Endothelial cell of umbilical vein (primary cell): Measurements from ENCODE around the gene LRP1. TPM values are rescaled to one million over a fixed set of nuclear protein-coding genes. Genes with fewer than 3 reads are reported as not detected.

Source experiments
- BruUV-seq: library from RNA; stranded (reverse); fragments of 400-500 nt; replicated peaks from 2 replicates; lab custom pipeline; 2021; lab: Mats Ljungman, UMichigan
- CTCF ChIA-PET: fragments of 300-600, 350-600 bp; sonication (Branson Sonifier 250); formaldehyde crosslinking; loops from one replicate; lab custom pipeline; 2021; ENCODE audit warnings: antibody characterized with exemption, inconsistent platforms; lab: Charles Lee
- POLR2A ChIA-PET: fragments of 300-600, 350-600 bp; sonication (Branson Sonifier 250); formaldehyde crosslinking; loops from one replicate; lab custom pipeline; 2021; ENCODE audit warnings: antibody characterized with exemption, inconsistent platforms; lab: Charles Lee
- DNase-seq: peaks from one replicate; pipeline ENCODE4 v3.0.0-alpha.2; 2011; ENCODE audit warnings: low read depth, low spot score
- FAIRE-seq: peaks from 2 replicates; lab custom pipeline; 2011; peaks lifted over from hg19 to GRCh38; lab: Jason Lieb, UNC
- H2AFZ ChIP-seq: 2 replicates; pipeline ENCODE4 v1.6.0; 2012; ENCODE audit warnings: low read depth, low read length, control low read depth, inconsistent platforms
- H3K27ac ChIP-seq: 2 replicates; pipeline ENCODE4 v1.5.1; 2011; ENCODE audit warnings: low read depth, mild to moderate bottlenecking, control low read depth, low read length, moderate library complexity; ENCODE audit not compliant: insufficient read depth
- H3K27me3 ChIP-seq, 2 experiments: 2 replicates each; pipeline versions ENCODE4 v1.6.0 to v1.6.1; 2011; ENCODE audit warnings: low read length in 2 of 2, mixed read lengths in 1 of 2; ENCODE audit not compliant: control insufficient read depth in 2 of 2, insufficient read depth in 2 of 2
- H3K36me3 ChIP-seq, 2 experiments: 2 replicates in 1 of 2; 3 replicates in 1 of 2; pipeline ENCODE4 v1.5.1; 2011; ENCODE audit warnings: low read length in 2 of 2, mild to moderate bottlenecking in 1 of 2, moderate library complexity in 1 of 2; ENCODE audit not compliant: control insufficient read depth in 2 of 2, insufficient read depth in 2 of 2; ENCODE audit errors: extremely low read depth in 1 of 2
- H3K4me1 ChIP-seq: 3 replicates; pipeline ENCODE4 v1.5.1; 2011; ENCODE audit warnings: mild to moderate bottlenecking, low read length; ENCODE audit not compliant: control insufficient read depth, insufficient read depth; ENCODE audit errors: extremely low read depth
- H3K4me2 ChIP-seq: 2 replicates; pipeline ENCODE4 v1.6.1; 2011; ENCODE audit warnings: low read length, control low read depth, mixed read lengths; ENCODE audit not compliant: insufficient read depth
- H3K4me3 ChIP-seq, 3 experiments: fragments of 200-600 bp in 1 of 3; sonication (generic), shearing (Covaris generic) in 1 of 3; replicated peaks in 1 of 3; 2 replicates each; pipeline ENCODE4 v1.5.1; 2011 to 2016; ENCODE audit warnings: control low read depth in 3 of 3, low read length in 3 of 3, mild to moderate bottlenecking in 2 of 3, inconsistent platforms in 1 of 3, low read depth in 1 of 3, moderate library complexity in 1 of 3; ENCODE audit not compliant: insufficient read depth in 1 of 3
- H3K79me2 ChIP-seq: 2 replicates; pipeline ENCODE4 v1.6.0; 2012; ENCODE audit warnings: low read length, inconsistent platforms; ENCODE audit not compliant: control insufficient read depth, insufficient read depth
- H3K9ac ChIP-seq: replicated peaks from 2 replicates; pipeline ENCODE3; 2011; ENCODE audit warnings: low read length, control low read depth; ENCODE audit not compliant: insufficient read depth; ENCODE audit errors: extremely low read depth
- H3K9me1 ChIP-seq: replicated peaks from 3 replicates; pipeline ENCODE4 v1.6.0; 2011; ENCODE audit warnings: mild to moderate bottlenecking, low read length; ENCODE audit not compliant: control insufficient read depth, insufficient read depth; ENCODE audit errors: extremely low read depth
- H3K9me3 ChIP-seq: replicated peaks from 2 replicates; pipeline ENCODE4 v1.5.1; 2012; ENCODE audit warnings: low read length, inconsistent platforms; ENCODE audit not compliant: control insufficient read depth, insufficient read depth
- H4K20me1 ChIP-seq: replicated peaks from 2 replicates; pipeline ENCODE3; 2011; ENCODE audit warnings: mild to moderate bottlenecking, low read length; ENCODE audit not compliant: control insufficient read depth, insufficient read depth; ENCODE audit errors: extremely low read depth
- EZH2 ChIP-seq: IDR thresholded peaks from 2 replicates; pipeline ENCODE4 v1.6.1; 2012; ENCODE audit warnings: borderline replicate concordance, low read depth, mild to moderate bottlenecking, moderate library complexity, low read length, inconsistent platforms; ENCODE audit not compliant: severe bottlenecking
- FOS ChIP-seq: IDR thresholded peaks from 2 replicates; pipeline ENCODE4 v1.6.1; 2011; ENCODE audit warnings: mild to moderate bottlenecking, low read length, moderate library complexity, borderline replicate concordance; ENCODE audit not compliant: insufficient read depth
- MYC ChIP-seq: IDR thresholded peaks from one replicate; pipeline ENCODE4 v1.6.1; 2011; ENCODE audit warnings: mild to moderate bottlenecking, low read depth, low read length
- dilution Hi-C: fragments of 300-500 bp; cut with MboI; formaldehyde crosslinking; loops from one replicate; pipeline ENCODE4 v1.15.0; 2019; ENCODE audit warnings: low sequenced_read_pairs; ENCODE audit not compliant: extremely low pct_ligation_motif_present
- intact Hi-C: fragments of 100-400 bp; cut with micrococcal nuclease; formaldehyde crosslinking; loops from one replicate; pipeline ENCODE4 v1.10.0; 2022
- polyA plus RNA-seq, 4 experiments: library from polyadenylated mRNA; depleted of rRNA in 3 of 4; stranded (reverse) in 3 of 4; unstranded in 1 of 4; fragments of >200 nt; gene quantifications; 2 replicates each; pipeline versions ENCODE4 v1.2.1 to v1.2.3, GENCODE V29; 2011 to 2012; ENCODE audit warnings: missing spikeins in 1 of 4
- total RNA-seq: library from RNA; stranded (reverse); gene quantifications from 2 replicates; pipeline ENCODE4 v1.2.3, GENCODE V29; 2021
- TF ChIP-seq, protein P1 (sequence below): IDR thresholded peaks from 2 replicates; pipeline ENCODE4 v1.6.1; 2011; ENCODE audit not compliant: insufficient read depth, insufficient read length
- TF ChIP-seq, protein P2 (sequence below), 2 donors: IDR thresholded peaks; 1 replicate in 1 of 2; 2 replicates in 1 of 2; pipeline ENCODE4 v1.5.1; 2011; ENCODE audit warnings: low read length in 2 of 2, mild to moderate bottlenecking in 2 of 2, moderate library complexity in 2 of 2, control low read depth in 1 of 2, inconsistent platforms in 1 of 2, low read depth in 1 of 2; ENCODE audit not compliant: insufficient read depth in 1 of 2; ENCODE audit errors: extremely low read depth in 1 of 2

The LRP1 gene
- total and polyA plus RNA-seq, 2 donors (not counting 3 experiments of a cell fraction or from before 2014, with no cell fraction given), result 1.6 to 4.6 TPM

DNA sequence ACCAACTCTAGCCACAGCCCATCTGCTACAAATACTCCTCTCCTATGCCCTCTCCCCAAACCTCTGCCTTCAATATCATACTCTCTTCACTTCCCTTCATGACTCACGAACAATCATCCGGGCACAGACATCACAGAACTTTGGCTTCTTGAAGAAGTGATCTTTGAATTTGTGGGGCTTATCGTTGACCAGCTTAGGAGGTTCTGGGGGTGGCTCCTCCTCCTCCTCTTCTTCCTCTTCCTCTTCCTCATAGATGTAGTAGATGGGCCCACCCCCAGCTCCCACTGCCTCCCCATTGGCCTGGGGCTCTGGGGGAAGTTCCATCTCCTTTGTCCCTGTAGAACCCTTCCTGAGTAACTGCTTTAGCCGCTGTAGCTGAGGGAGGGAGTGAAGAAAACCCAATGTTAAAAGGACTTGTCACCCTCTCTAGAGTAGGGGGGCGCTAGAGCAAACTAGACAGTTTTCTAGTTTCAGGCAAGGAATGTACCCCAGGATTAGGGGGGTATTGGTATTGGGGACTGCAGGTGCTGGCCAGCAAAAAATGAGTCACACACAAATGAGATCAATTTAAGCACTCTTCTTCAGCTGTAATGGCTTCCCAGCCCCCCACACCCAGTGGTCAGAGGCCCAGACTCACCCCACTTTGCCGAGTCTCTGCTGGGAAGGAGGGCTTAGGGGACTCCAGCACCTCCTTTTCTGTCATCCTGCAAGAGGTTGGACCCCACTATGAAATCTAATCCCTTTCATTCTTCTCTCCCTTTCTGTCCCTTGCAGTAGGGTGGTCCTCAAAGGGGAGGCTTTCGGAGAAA is 120.9 kb downstream of the LRP1 start:
- TF ChIP-seq, protein P1, sequence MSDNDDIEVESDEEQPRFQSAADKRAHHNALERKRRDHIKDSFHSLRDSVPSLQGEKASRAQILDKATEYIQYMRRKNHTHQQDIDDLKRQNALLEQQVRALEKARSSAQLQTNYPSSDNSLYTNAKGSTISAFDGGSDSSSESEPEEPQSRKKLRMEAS, result no peak
- TF ChIP-seq FOS, result no peak
- TF ChIP-seq, protein P2, sequence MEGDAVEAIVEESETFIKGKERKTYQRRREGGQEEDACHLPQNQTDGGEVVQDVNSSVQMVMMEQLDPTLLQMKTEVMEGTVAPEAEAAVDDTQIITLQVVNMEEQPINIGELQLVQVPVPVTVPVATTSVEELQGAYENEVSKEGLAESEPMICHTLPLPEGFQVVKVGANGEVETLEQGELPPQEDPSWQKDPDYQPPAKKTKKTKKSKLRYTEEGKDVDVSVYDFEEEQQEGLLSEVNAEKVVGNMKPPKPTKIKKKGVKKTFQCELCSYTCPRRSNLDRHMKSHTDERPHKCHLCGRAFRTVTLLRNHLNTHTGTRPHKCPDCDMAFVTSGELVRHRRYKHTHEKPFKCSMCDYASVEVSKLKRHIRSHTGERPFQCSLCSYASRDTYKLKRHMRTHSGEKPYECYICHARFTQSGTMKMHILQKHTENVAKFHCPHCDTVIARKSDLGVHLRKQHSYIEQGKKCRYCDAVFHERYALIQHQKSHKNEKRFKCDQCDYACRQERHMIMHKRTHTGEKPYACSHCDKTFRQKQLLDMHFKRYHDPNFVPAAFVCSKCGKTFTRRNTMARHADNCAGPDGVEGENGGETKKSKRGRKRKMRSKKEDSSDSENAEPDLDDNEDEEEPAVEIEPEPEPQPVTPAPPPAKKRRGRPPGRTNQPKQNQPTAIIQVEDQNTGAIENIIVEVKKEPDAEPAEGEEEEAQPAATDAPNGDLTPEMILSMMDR (IDR thresholded peaks at IDR 0.05; ENCODE audit: extremely low read depth in 1 of 2, insufficient read depth in 1 of 2, low read depth in 1 of 2, low read length in 2 of 2), result no peak
- no peak for TF ChIP-seq EZH2
- TF ChIP-seq MYC, result no peak
- H2AFZ ChIP-seq, result no peak overlapping the region
- H3K9me1 ChIP-seq, result no peaks in the 10 kb centered on the region
- intact Hi-C loops (no loop called here), dilution Hi-C loops (no loop called here)
- H3K9me3 ChIP-seq, result no peaks in the 10 kb centered on the region
- no peak overlapping the region for H3K4me3 ChIP-seq
- ChIA-PET CTCF (interaction anchor here (1.3 to 5.1 kb wide), 2 partner anchors 7 to 204 kb away, joined by 4 to 26 read pairs; no protein-coding TSS in a partner anchor), POLR2A (no interaction called here)
- no peak overlapping the region for H3K4me2 ChIP-seq
- H3K36me3 ChIP-seq, result no peaks in the 10 kb centered on the region
- no peak overlapping the region for H3K9ac ChIP-seq
- no peaks in the 10 kb centered on the region for H3K4me1 ChIP-seq
- BruUV-seq, result no TSS peak
- DNase-seq (no peak), FAIRE-seq (no peak)
- no peaks in the 10 kb centered on the region for H3K79me2 ChIP-seq
- peaks cover 0 to 3% of the 10 kb centered on the region in 2 experiments for H3K27me3 ChIP-seq
- no peak overlapping the region for H3K27ac ChIP-seq
- H4K20me1 ChIP-seq, result no peaks in the 10 kb centered on the region
